ENCODE measurements around the gene MRPS15.
A peak's percentile ranks its signal among the peaks of the same experiment; 100 is the strongest.

MRPS15 gene

GRCh38 chr1:36456391-36456928 is 7.7 kb downstream of the MRPS15 start:
- no peak for DNase-seq

GRCh38 chr1:36455386-36455785 is 8.8 kb downstream of the MRPS15 start:
- DNase-seq, result no peak

GRCh38 chr1:36453600-36454388 is 10.4 kb downstream of the MRPS15 start:
- no peak for DNase-seq

- DNase-seq, result no peak
Observed at GRCh38 chr1:36453051-36453450, 11.1 kb downstream of the MRPS15 start.

- DNase-seq, result no peak
Observed at GRCh38 chr1:36450919-36451305, 13.3 kb downstream of the MRPS15 start.

- peak; percentile 98 for DNase-seq
Observed at GRCh38 chr1:36450270-36450918, 13.8 kb downstream of the MRPS15 start, which contains the start of gene OSCP1. Gene OSCP1, minus strand, starts transcription at chr1:36450451. Its CDS starts 82 bp downstream, at chr1:36450369.

GRCh38 chr1:36448530-36449056 is 15.6 kb downstream of the MRPS15 start:
- no peak for DNase-seq

- no peak for DNase-seq
Observed at GRCh38 chr1:36447450-36447849, 16.7 kb downstream of the MRPS15 start.

- DNase-seq, result no peak
Observed at GRCh38 chr1:36446746-36447145, 17.4 kb downstream of the MRPS15 start.

- peak; percentile 46 for DNase-seq
Observed at GRCh38 chr1:36446271-36446670, 17.9 kb downstream of the MRPS15 start.

GRCh38 chr1:36443297-36443696 is 20.9 kb downstream of the MRPS15 start:
- DNase-seq, result no peak

GRCh38 chr1:36442337-36442736 is 21.8 kb downstream of the MRPS15 start:
- DNase-seq, result no peak

- DNase-seq, result no peak
Observed at GRCh38 chr1:36440646-36441045, 23.5 kb downstream of the MRPS15 start.

- DNase-seq, result no peak
Observed at GRCh38 chr1:36440044-36440443, 24.1 kb downstream of the MRPS15 start.

GRCh38 chr1:36438715-36439114 is 25.5 kb downstream of the MRPS15 start:
- no peak for DNase-seq

- no peak for DNase-seq
Observed at GRCh38 chr1:36436821-36437220, 27.4 kb downstream of the MRPS15 start.

GRCh38 chr1:36433102-36433501 is 31.1 kb downstream of the MRPS15 start:
- no peak for DNase-seq

- DNase-seq, result no peak
Observed at GRCh38 chr1:36432616-36433015, 31.6 kb downstream of the MRPS15 start.

- DNase-seq, result no peak
Observed at GRCh38 chr1:36425791-36426190, 38.4 kb downstream of the MRPS15 start.

- no peak for DNase-seq
Observed at GRCh38 chr1:36421649-36422048, 42.5 kb downstream of the MRPS15 start.

- peak; percentile 65 for DNase-seq
Observed at GRCh38 chr1:36420836-36421317, 43.3 kb downstream of the MRPS15 start.

GRCh38 chr1:36420409-36420808 is 43.8 kb downstream of the MRPS15 start:
- no peak for DNase-seq

GRCh38 chr1:36419569-36419968 is 44.6 kb downstream of the MRPS15 start:
- no peak for DNase-seq

- no peak for DNase-seq
Observed at GRCh38 chr1:36419140-36419539, 45.0 kb downstream of the MRPS15 start.
